H1 (cell line): ENCODE measurements around the gene SLC13A1. TPM values are rescaled to one million over a fixed set of nuclear protein-coding genes. Genes with fewer than 3 reads are reported as not detected.

Source experiments
- CTCF ChIA-PET: fragments of 300-600 bp; sonication (Branson Sonifier 250); formaldehyde crosslinking; loops from one replicate; lab custom pipeline; 2021; ENCODE audit not compliant: partially characterized antibody; lab: Charles Lee
- POLR2A ChIA-PET: fragments of 300-600 bp; sonication (Branson Sonifier 250); formaldehyde crosslinking; loops from one replicate; lab custom pipeline; 2021; ENCODE audit warnings: inconsistent platforms; ENCODE audit not compliant: partially characterized antibody; lab: Charles Lee
- DNase-seq, 2 experiments: peaks; one replicate each; pipeline versions ENCODE4 v3.0.0 to v3.0.0-alpha.2; 2010 to 2022; ENCODE audit warnings: low spot score in 2 of 2, low read depth in 1 of 2, mixed read lengths in 1 of 2
- FAIRE-seq: peaks from 2 replicates; lab custom pipeline; 2011; peaks lifted over from hg19 to GRCh38; lab: Jason Lieb, UNC
- H2AFZ ChIP-seq: 2 replicates; pipeline ENCODE4 v1.8.1; 2012; ENCODE audit warnings: low read length, inconsistent platforms
- H2AK5ac ChIP-seq: 2 replicates; pipeline ENCODE4 v1.6.1; 2013; ENCODE audit warnings: low read depth, low read length
- H2BK120ac ChIP-seq: replicated peaks from 2 replicates; pipeline ENCODE3; 2013; ENCODE audit warnings: low read depth, low read length, inconsistent platforms
- H2BK12ac ChIP-seq: 2 replicates; pipeline ENCODE4 v1.6.1; 2013; ENCODE audit warnings: low read depth, low read length
- H2BK15ac ChIP-seq: 2 replicates; pipeline ENCODE4 v1.6.1; 2013; ENCODE audit warnings: low read length
- H2BK20ac ChIP-seq: 2 replicates; pipeline ENCODE4 v1.6.1; 2013; ENCODE audit warnings: low read length
- H2BK5ac ChIP-seq: 2 replicates; pipeline ENCODE4 v1.6.1; 2013; ENCODE audit warnings: low read depth, low read length
- H3K14ac ChIP-seq: 2 replicates; pipeline ENCODE4 v1.6.1; 2013; ENCODE audit warnings: inconsistent platforms; ENCODE audit not compliant: insufficient read length
- H3K18ac ChIP-seq: 2 replicates; pipeline ENCODE4 v1.6.1; 2013; ENCODE audit warnings: low read length; ENCODE audit errors: extremely low read depth
- H3K23ac ChIP-seq: 2 replicates; pipeline ENCODE4 v1.6.1; 2013; ENCODE audit warnings: inconsistent platforms; ENCODE audit not compliant: insufficient read length
- H3K23me2 ChIP-seq: 2 replicates; pipeline ENCODE4 v1.6.1; 2013; ENCODE audit warnings: low read depth, low read length
- H3K27ac ChIP-seq: 2 replicates; pipeline ENCODE4 v1.6.1; 2011; ENCODE audit warnings: low read depth, low read length, inconsistent platforms
- H3K27me3 ChIP-seq, 4 experiments: replicated peaks in 1 of 4; 1 replicate in 1 of 4; 2 replicates in 3 of 4; pipeline versions ENCODE4 v1.6.1 to v1.8.1; 2011 to 2013; ENCODE audit warnings: low read length in 3 of 4, mild to moderate bottlenecking in 3 of 4, inconsistent platforms in 2 of 4, mixed read lengths in 2 of 4, moderate library complexity in 1 of 4; ENCODE audit not compliant: control insufficient read depth in 3 of 4, insufficient read depth in 3 of 4; ENCODE audit errors: extremely low read depth in 1 of 4
- H3K36me3 ChIP-seq, 4 experiments: 2 replicates each; pipeline versions ENCODE4 v1.6.1 to v1.8.1; 2011 to 2013; ENCODE audit warnings: mild to moderate bottlenecking in 4 of 4, low read length in 3 of 4, moderate library complexity in 2 of 4, control low read depth in 1 of 4, inconsistent platforms in 1 of 4; ENCODE audit not compliant: insufficient read depth in 4 of 4, control insufficient read depth in 2 of 4
- H3K4ac ChIP-seq: replicated peaks from 2 replicates; pipeline ENCODE3; 2013; ENCODE audit warnings: low read length, low read depth, mixed read lengths, inconsistent platforms; ENCODE audit not compliant: insufficient read length
- H3K4me1 ChIP-seq, 4 experiments: replicated peaks in 1 of 4; 1 replicate in 1 of 4; 2 replicates in 3 of 4; pipeline versions ENCODE4 v1.6.1 to v1.8.1; 2011 to 2013; ENCODE audit warnings: low read length in 3 of 4, inconsistent platforms in 2 of 4, mixed read lengths in 1 of 4; ENCODE audit not compliant: insufficient read depth in 4 of 4, control insufficient read depth in 3 of 4
- H3K4me2 ChIP-seq, 2 experiments: 2 replicates each; pipeline versions ENCODE4 v1.6.1 to v1.8.1; 2011 to 2013; ENCODE audit warnings: low read depth in 2 of 2, low read length in 2 of 2, control low read depth in 1 of 2, inconsistent platforms in 1 of 2, mild to moderate bottlenecking in 1 of 2; ENCODE audit not compliant: insufficient read depth in 1 of 2
- H3K4me3 ChIP-seq, 4 experiments: fragments of 200-600, 300-600 bp in 1 of 4; sonication (generic), shearing (Covaris generic), sonication (Bioruptor Twin) in 1 of 4; 2 replicates each; pipeline versions ENCODE4 v1.5.1 to v1.8.1; 2011 to 2016; ENCODE audit warnings: low read length in 4 of 4, low read depth in 3 of 4, control low read depth in 2 of 4, inconsistent platforms in 2 of 4, mild to moderate bottlenecking in 2 of 4, mixed read lengths in 1 of 4, moderate library complexity in 1 of 4; ENCODE audit not compliant: insufficient read depth in 2 of 4; ENCODE audit errors: extremely low read depth in 1 of 4
- H3K56ac ChIP-seq: replicated peaks from 2 replicates; pipeline ENCODE3; 2013; ENCODE audit warnings: low read depth, mild to moderate bottlenecking, mixed read lengths, low read length, inconsistent platforms; ENCODE audit not compliant: insufficient read length
- H3K79me1 ChIP-seq: 2 replicates; pipeline ENCODE4 v1.6.1; 2013; ENCODE audit warnings: low read depth, low read length, control low read depth
- H3K79me2 ChIP-seq, 2 experiments: 2 replicates each; pipeline versions ENCODE4 v1.6.1 to v1.8.1; 2012 to 2013; ENCODE audit warnings: low read length in 2 of 2, mild to moderate bottlenecking in 2 of 2, inconsistent platforms in 1 of 2; ENCODE audit not compliant: insufficient read depth in 2 of 2, control insufficient read depth in 1 of 2
- H3K9ac ChIP-seq, 4 experiments: replicated peaks in 1 of 4; 1 replicate in 1 of 4; 2 replicates in 3 of 4; pipeline versions ENCODE4 v1.6.1 to v1.8.1; 2011 to 2013; ENCODE audit warnings: low read depth in 3 of 4, low read length in 3 of 4, control low read depth in 2 of 4, mild to moderate bottlenecking in 2 of 4, moderate library complexity in 2 of 4, inconsistent platforms in 1 of 4; ENCODE audit errors: extremely low read depth in 1 of 4
- H3K9me3 ChIP-seq, 2 experiments: 2 replicates each; pipeline versions ENCODE4 v1.6.1 to v1.8.1; 2012 to 2013; ENCODE audit warnings: mild to moderate bottlenecking in 2 of 2, moderate library complexity in 2 of 2, control low read depth in 1 of 2, inconsistent platforms in 1 of 2, low read depth in 1 of 2, low read length in 1 of 2, mixed read lengths in 1 of 2; ENCODE audit not compliant: insufficient read depth in 2 of 2
- H4K20me1 ChIP-seq, 2 experiments: replicated peaks in 1 of 2; 2 replicates each; pipeline versions ENCODE3 to v1.8.1; 2011 to 2013; ENCODE audit warnings: inconsistent platforms in 2 of 2, low read length in 2 of 2, mild to moderate bottlenecking in 1 of 2; ENCODE audit not compliant: insufficient read depth in 2 of 2, control insufficient read depth in 1 of 2
- H4K5ac ChIP-seq: 2 replicates; pipeline ENCODE4 v1.6.1; 2013; ENCODE audit warnings: low read length, low read depth, mixed read lengths, inconsistent platforms; ENCODE audit not compliant: insufficient read length
- H4K8ac ChIP-seq: 2 replicates; pipeline ENCODE4 v1.8.0; 2013; ENCODE audit warnings: mild to moderate bottlenecking, moderate library complexity, low read length, inconsistent platforms; ENCODE audit not compliant: insufficient read depth; ENCODE audit errors: extremely low read depth
- H4K91ac ChIP-seq: replicated peaks from 2 replicates; pipeline ENCODE3; 2013; ENCODE audit warnings: low read length, mixed read lengths, inconsistent platforms; ENCODE audit not compliant: insufficient read length
- BCL11A ChIP-seq, 2 experiments: IDR thresholded peaks; one replicate each; pipeline ENCODE4 v1.6.1; 2011; ENCODE audit warnings: low read depth in 2 of 2, low read length in 2 of 2, mild to moderate bottlenecking in 2 of 2
- KDM5A ChIP-seq: fragments of 200-600 bp; IDR thresholded peaks from 2 replicates; pipeline ENCODE4 v1.7.1; 2012; ENCODE audit warnings: mild to moderate bottlenecking, low read length, inconsistent platforms, mixed read lengths
- NRF1 ChIP-seq: IDR thresholded peaks from 2 replicates; pipeline ENCODE4 v1.6.1; 2011; ENCODE audit warnings: mild to moderate bottlenecking, low read depth, low read length, improper control_type of control experiment
- SIX5 ChIP-seq: IDR thresholded peaks from 2 replicates; pipeline ENCODE4 v1.6.1; 2011; ENCODE audit warnings: mild to moderate bottlenecking, low read depth, low read length
- WGBS, 2 experiments: shearing (Covaris generic) in 1 of 2; methylation state at CpG; one replicate each; pipeline versions ENCODE4 v1.1.6 to v1.1.7; 2013 to 2015; ENCODE audit warnings: low lambda C conversion rate in 2 of 2, mixed read lengths in 2 of 2, inconsistent platforms in 1 of 2, low coverage in 1 of 2, missing lambda C conversion rate in 1 of 2; ENCODE audit not compliant: insufficient replicate concordance in 2 of 2, insufficient coverage in 1 of 2, insufficient read length in 1 of 2; ENCODE audit errors: extremely low coverage in 1 of 2, missing lambda C conversion rate in 1 of 2; 5-methylcytosine and 5-hydroxymethylcytosine counted together
- polyA plus RNA-seq, 7 experiments: library from polyadenylated mRNA; depleted of rRNA in 3 of 7; stranded (reverse) in 5 of 7; unstranded in 2 of 7; fragments of >200 nt in 5 of 7; fragments of 200-250 nt in 2 of 7; gene quantifications; 1 replicate in 5 of 7; 2 replicates in 1 of 7; 4 replicates in 1 of 7; pipeline versions ENCODE4 v1.2.1 to v1.2.3, GENCODE V29; 2011 to 2013; ENCODE audit warnings: missing spikeins in 2 of 7, mixed read lengths in 2 of 7
- total RNA-seq: library from RNA; stranded (reverse); fragmentation: NEBNext Ultra II Directional; extraction: Animal tissue kit (Norgen Biotek cat#: 25700); gene quantifications from 2 replicates; pipeline ENCODE4 v1.2.1, GENCODE V29; 2021

SLC13A1 gene
- total and polyA plus RNA-seq, 2 of the 8 experiments (the other 6 are each of a cell fraction or from before 2014, with no cell fraction given): not detected

- CTCF ChIA-PET: interaction anchor here (1.1 kb wide), 1 partner anchor 94 kb away, joined by 3 read pairs; no protein-coding TSS in a partner anchor
- POLR2A ChIA-PET: no interaction called here
- no peak for TF ChIP-seq SIX5
- TF ChIP-seq NRF1: no peak
- no peak for TF ChIP-seq BCL11A (IDR thresholded peaks at IDR 0.05; ENCODE audit: low read depth in 2 of 2, low read length in 2 of 2)
- TF ChIP-seq KDM5A: no peak
Observed at GRCh38 chr7:123191132-123191531, 8.6 kb downstream of the SLC13A1 start.

More at GRCh38 chr7:123191132-123191531, 8.6 kb downstream of the SLC13A1 start:
- no peaks in the 10 kb centered on the region for H3K27me3 ChIP-seq
- H3K4ac ChIP-seq: no peak overlapping the region
- no peak for DNase-seq
- no peaks in the 10 kb centered on the region for H3K9me3 ChIP-seq
- no peaks in the 10 kb centered on the region for H3K23me2 ChIP-seq
- H2AK5ac ChIP-seq: no peak overlapping the region
- no peak overlapping the region for H2BK20ac ChIP-seq
- H3K56ac ChIP-seq: no peak overlapping the region
- no peak overlapping the region for H3K4me3 ChIP-seq
- H2BK120ac ChIP-seq: no peak overlapping the region
- H3K4me1 ChIP-seq: no peaks in the 10 kb centered on the region
- H2BK12ac ChIP-seq: no peak overlapping the region
- H3K36me3 ChIP-seq: no peaks in the 10 kb centered on the region
- WGBS, 2 experiments: 100% methylated on average over 1 of the region's 1 CpG; no CpG with 5 or more reads in 1 of the 2 experiments
- no peak overlapping the region for H3K14ac ChIP-seq
- no peaks in the 10 kb centered on the region for H3K79me1 ChIP-seq
- H3K9ac ChIP-seq: no peak overlapping the region
- H2BK5ac ChIP-seq: no peak overlapping the region
- H4K20me1 ChIP-seq: no peaks in the 10 kb centered on the region
- H2AFZ ChIP-seq: peak overlapping the region; percentile 58
- H3K4me2 ChIP-seq: no peak overlapping the region
- no peak overlapping the region for H4K5ac ChIP-seq
- no peak overlapping the region for H2BK15ac ChIP-seq
- no peak for FAIRE-seq
- H3K23ac ChIP-seq: no peak overlapping the region
- no peaks in the 10 kb centered on the region for H3K79me2 ChIP-seq
- H3K27ac ChIP-seq: no peak overlapping the region
- H4K8ac ChIP-seq: no peak overlapping the region
- H4K91ac ChIP-seq: no peak overlapping the region
- no peak overlapping the region for H3K18ac ChIP-seq
